ENCODE results near the gene TAF4.

TAF4 gene

GRCh38 chr20:61936701-61937131 lies 129.0 kb downstream of the TAF4 start:
- TF ChIP-seq GATA1 (IDR thresholded peaks at IDR 0.05; ENCODE audit: low read depth, low read length) = no peak
- TF ChIP-seq POLR2A (IDR thresholded peaks at IDR 0.05; ENCODE audit: low read length) = no peak
- no peak for DNase-seq

- TF ChIP-seq GATA1 (IDR thresholded peaks at IDR 0.05; ENCODE audit: low read depth, low read length) = no peak
- TF ChIP-seq POLR2A (IDR thresholded peaks at IDR 0.05; ENCODE audit: low read length) = no peak
- no peak for DNase-seq
Measured at GRCh38 chr20:61935926-61936700, 129.6 kb downstream of the TAF4 start.

DNA sequence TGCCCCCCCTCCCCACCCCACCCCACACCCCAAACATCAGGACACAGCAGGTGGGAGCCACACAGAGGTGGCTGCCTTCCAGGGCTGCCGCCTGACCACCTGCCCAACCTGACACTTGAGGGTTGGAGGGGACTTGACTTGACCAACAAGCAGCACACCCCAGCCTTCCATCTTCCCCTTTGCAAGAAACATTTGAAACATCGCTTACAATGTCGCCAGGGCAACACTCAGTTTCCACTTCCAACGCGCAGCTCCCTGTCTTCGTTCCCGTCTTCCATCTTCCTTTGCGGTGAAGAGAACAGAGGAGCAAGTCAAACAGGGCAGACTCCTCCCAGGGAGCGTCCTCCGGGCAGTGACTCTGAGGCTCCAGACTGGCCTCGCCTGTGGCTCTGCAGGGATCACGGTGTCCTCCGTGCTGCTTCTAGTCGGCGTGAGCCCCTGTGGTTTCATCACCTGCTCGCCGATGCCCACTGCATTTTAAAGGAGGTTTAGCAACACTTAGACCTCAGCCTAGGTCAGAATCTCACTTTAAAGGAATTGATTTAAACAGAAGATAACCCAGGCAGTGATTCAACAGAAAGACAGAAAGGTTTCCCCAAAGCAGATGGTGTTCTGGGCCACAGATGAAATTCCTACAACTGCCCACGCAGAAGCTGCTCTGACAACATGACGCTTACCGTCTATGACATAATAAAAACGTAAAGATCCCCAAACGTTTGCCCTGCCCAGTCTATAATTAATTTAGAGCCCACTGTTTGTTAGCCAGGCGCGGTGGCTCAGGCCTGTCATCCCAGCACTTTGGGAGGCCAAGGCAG lies 130.8 kb downstream of the TAF4 start:
- DNase-seq = no peak
- TF ChIP-seq GATA1 (IDR thresholded peaks at IDR 0.05; ENCODE audit: low read depth, low read length) (no peak), POLR2A (IDR thresholded peaks at IDR 0.05; ENCODE audit: low read length) (no peak)

- TF ChIP-seq GATA1 (IDR thresholded peaks at IDR 0.05; ENCODE audit: low read depth, low read length) (no peak), POLR2A (IDR thresholded peaks at IDR 0.05; ENCODE audit: low read length) (no peak)
- no peak for DNase-seq
Measured at GRCh38 chr20:61933951-61934715, 131.5 kb downstream of the TAF4 start.

GRCh38 chr20:61933481-61933950 lies 132.2 kb downstream of the TAF4 start:
- DNase-seq = no peak
- no peak for TF ChIP-seq POLR2A (IDR thresholded peaks at IDR 0.05; ENCODE audit: low read length)
- no peak for TF ChIP-seq GATA1 (IDR thresholded peaks at IDR 0.05; ENCODE audit: low read depth, low read length)

GRCh38 chr20:61932711-61933480 lies 132.8 kb downstream of the TAF4 start:
- no peak for DNase-seq
- TF ChIP-seq POLR2A (IDR thresholded peaks at IDR 0.05; ENCODE audit: low read length) = no peak
- TF ChIP-seq GATA1 (IDR thresholded peaks at IDR 0.05; ENCODE audit: low read depth, low read length) = no peak

GRCh38 chr20:61932199-61932592 lies 133.5 kb downstream of the TAF4 start:
- TF ChIP-seq GATA1 (IDR thresholded peaks at IDR 0.05; ENCODE audit: low read depth, low read length) = no peak
- TF ChIP-seq POLR2A (IDR thresholded peaks at IDR 0.05; ENCODE audit: low read length) = no peak
- DNase-seq = no peak

- no peak for DNase-seq
- TF ChIP-seq POLR2A (IDR thresholded peaks at IDR 0.05; ENCODE audit: low read length) = no peak
- TF ChIP-seq GATA1 (IDR thresholded peaks at IDR 0.05; ENCODE audit: low read depth, low read length) = no peak
Measured at GRCh38 chr20:61931476-61932198, 134.0 kb downstream of the TAF4 start.

- no peak for DNase-seq
- TF ChIP-seq POLR2A (IDR thresholded peaks at IDR 0.05; ENCODE audit: low read length) = no peak
- no peak for TF ChIP-seq GATA1 (IDR thresholded peaks at IDR 0.05; ENCODE audit: low read depth, low read length)
Measured at GRCh38 chr20:61930776-61931475, 134.8 kb downstream of the TAF4 start.

GRCh38 chr20:61929971-61930666 lies 135.6 kb downstream of the TAF4 start:
- TF ChIP-seq POLR2A (IDR thresholded peaks at IDR 0.05; ENCODE audit: low read length) (no peak), GATA1 (IDR thresholded peaks at IDR 0.05; ENCODE audit: low read depth, low read length) (no peak)
- DNase-seq = no peak

DNA sequence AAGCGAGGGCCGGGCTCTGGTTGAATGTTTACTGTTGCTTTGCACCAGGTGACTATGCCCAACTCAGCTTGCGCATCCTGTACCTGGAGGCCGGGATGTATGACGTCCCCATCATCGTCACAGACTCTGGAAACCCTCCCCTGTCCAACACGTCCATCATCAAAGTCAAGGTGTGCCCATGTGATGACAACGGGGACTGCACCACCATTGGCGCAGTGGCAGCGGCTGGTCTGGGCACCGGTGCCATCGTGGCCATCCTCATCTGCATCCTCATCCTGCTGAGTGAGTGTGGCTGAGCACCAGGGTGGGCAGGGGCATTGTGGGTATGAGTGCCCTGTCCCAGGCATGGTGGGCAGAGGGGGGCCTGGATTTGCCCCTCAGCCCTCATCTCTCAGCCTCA lies 136.1 kb downstream of the TAF4 start:
- TF ChIP-seq POLR2A (IDR thresholded peaks at IDR 0.05; ENCODE audit: low read length) (no peak), GATA1 (IDR thresholded peaks at IDR 0.05; ENCODE audit: low read depth, low read length) (no peak)
- DNase-seq = no peak
